Activated T-cell treated with anti-CD3 and anti-CD28 coated beads, Interleukin-2, amount 50 U/mL, for 24 hours (primary cell): Measurements from ENCODE around the gene PTMS.

ENCODE experiments used
- DNase-seq: peaks from one replicate; pipeline ENCODE4 v3.0.0-alpha.2; 2020
- H3K27ac Mint-ChIP-seq: 2 replicates; pipeline ENCODE4 v1.8.0; 2020; ENCODE audit warnings: mild to moderate bottlenecking, mixed read lengths
- H3K27me3 Mint-ChIP-seq: 2 replicates; pipeline ENCODE4 v1.8.0; 2020; ENCODE audit warnings: mixed read lengths
- H3K36me3 Mint-ChIP-seq: 2 replicates; pipeline ENCODE4 v1.8.0; 2020; ENCODE audit warnings: low read depth, mixed read lengths
- H3K4me1 Mint-ChIP-seq: 2 replicates; pipeline ENCODE4 v1.8.0; 2020; ENCODE audit warnings: low read depth, mixed read lengths
- H3K4me3 Mint-ChIP-seq: 2 replicates; pipeline ENCODE4 v1.8.0; 2020; ENCODE audit warnings: mild to moderate bottlenecking, moderate library complexity, mixed read lengths
- H3K9me3 Mint-ChIP-seq: 2 replicates; pipeline ENCODE4 v1.8.0; 2020; ENCODE audit warnings: mixed read lengths

Gene PTMS

GRCh38 chr12:6810758-6811157 is 44.6 kb downstream of the PTMS start:
- peak overlapping the region; percentile 31 for H3K27ac Mint-ChIP-seq
- H3K4me1 Mint-ChIP-seq = peaks cover 15% of the 10 kb centered on the region
- H3K36me3 Mint-ChIP-seq = peaks cover 52% of the 10 kb centered on the region
- DNase-seq = no peak
- H3K4me3 Mint-ChIP-seq = no peak overlapping the region
- H3K27me3 Mint-ChIP-seq = no peaks in the 10 kb centered on the region
- H3K9me3 Mint-ChIP-seq = no peaks in the 10 kb centered on the region

GRCh38 chr12:6813363-6813762 is 47.2 kb downstream of the PTMS start:
- Mint-ChIP-seq H3K27ac (no peak overlapping the region), H3K4me1 (peaks cover 15% of the 10 kb centered on the region), H3K4me3 (no peak overlapping the region), H3K9me3 (no peaks in the 10 kb centered on the region), H3K36me3 (peaks cover 62% of the 10 kb centered on the region), H3K27me3 (no peaks in the 10 kb centered on the region)
- DNase-seq = no peak

- DNase-seq = no peak
- H3K4me1 Mint-ChIP-seq = peaks cover 8% of the 10 kb centered on the region
- peaks cover 6% of the 10 kb centered on the region for H3K27me3 Mint-ChIP-seq
- peaks cover 63% of the 10 kb centered on the region for H3K36me3 Mint-ChIP-seq
- H3K27ac Mint-ChIP-seq = no peak overlapping the region
- H3K4me3 Mint-ChIP-seq = no peak overlapping the region
- H3K9me3 Mint-ChIP-seq = no peaks in the 10 kb centered on the region
Observed at GRCh38 chr12:6816598-6816997, 50.4 kb downstream of the PTMS start.

GRCh38 chr12:6817098-6817497 is 50.9 kb downstream of the PTMS start:
- Mint-ChIP-seq H3K4me3 (no peak overlapping the region), H3K4me1 (peaks cover 12% of the 10 kb centered on the region), H3K27ac (no peak overlapping the region), H3K36me3 (peaks cover 63% of the 10 kb centered on the region), H3K27me3 (peaks cover 10% of the 10 kb centered on the region), H3K9me3 (no peaks in the 10 kb centered on the region)
- DNase-seq = no peak

GRCh38 chr12:6817662-6818157 is 51.5 kb downstream of the PTMS start:
- DNase-seq = no peak
- H3K36me3 Mint-ChIP-seq = peaks cover 63% of the 10 kb centered on the region
- H3K9me3 Mint-ChIP-seq = no peaks in the 10 kb centered on the region
- H3K27ac Mint-ChIP-seq = peak overlapping the region; percentile 1
- peaks cover 16% of the 10 kb centered on the region for H3K27me3 Mint-ChIP-seq
- H3K4me1 Mint-ChIP-seq = peaks cover 13% of the 10 kb centered on the region
- H3K4me3 Mint-ChIP-seq = no peak overlapping the region

GRCh38 chr12:6818222-6818621 is 52.1 kb downstream of the PTMS start:
- Mint-ChIP-seq H3K4me3 (no peak overlapping the region), H3K27ac (no peak overlapping the region), H3K27me3 (peaks cover 21% of the 10 kb centered on the region), H3K9me3 (no peaks in the 10 kb centered on the region), H3K4me1 (peaks cover 13% of the 10 kb centered on the region), H3K36me3 (peaks cover 63% of the 10 kb centered on the region)
- no peak for DNase-seq

GRCh38 chr12:6818645-6819044 is 52.5 kb downstream of the PTMS start:
- no peak for DNase-seq
- Mint-ChIP-seq H3K4me1 (peaks cover 13% of the 10 kb centered on the region), H3K36me3 (peaks cover 59% of the 10 kb centered on the region), H3K9me3 (no peaks in the 10 kb centered on the region), H3K4me3 (no peak overlapping the region), H3K27ac (no peak overlapping the region), H3K27me3 (peaks cover 25% of the 10 kb centered on the region)

- Mint-ChIP-seq H3K27ac (peak overlapping the region; percentile 37), H3K36me3 (peaks cover 51% of the 10 kb centered on the region), H3K9me3 (no peaks in the 10 kb centered on the region), H3K4me3 (no peak overlapping the region), H3K4me1 (peaks cover 13% of the 10 kb centered on the region), H3K27me3 (peaks cover 31% of the 10 kb centered on the region)
- DNase-seq = no peak
Observed at GRCh38 chr12:6819106-6820030, 53.2 kb downstream of the PTMS start.

GRCh38 chr12:6820166-6820565 is 54.0 kb downstream of the PTMS start:
- H3K36me3 Mint-ChIP-seq = peaks cover 44% of the 10 kb centered on the region
- DNase-seq = no peak
- peaks cover 14% of the 10 kb centered on the region for H3K4me1 Mint-ChIP-seq
- H3K27ac Mint-ChIP-seq = no peak overlapping the region
- peaks cover 37% of the 10 kb centered on the region for H3K27me3 Mint-ChIP-seq
- no peak overlapping the region for H3K4me3 Mint-ChIP-seq
- H3K9me3 Mint-ChIP-seq = no peaks in the 10 kb centered on the region
